Right renal pelvis (tissue), 4 donors: ENCODE measurements around the gene STK11. TPM values are rescaled to one million over a fixed set of nuclear protein-coding genes. Genes with fewer than 3 reads are reported as not detected.

Experiments
- DNase-seq, 4 donors: peaks; one replicate each; pipeline ENCODE4 v3.0.0-alpha.2; 2013; ENCODE audit warnings: low read depth in 4 of 4, low spot score in 3 of 4, missing footprints in 1 of 4
- polyA plus RNA-seq, 4 donors: library from polyadenylated mRNA; unstranded; fragments of 120-200 nt; gene quantifications; one replicate each; pipeline ENCODE4 v1.2.1, GENCODE V29; 2013; ENCODE audit not compliant: insufficient read length in 4 of 4

STK11 gene
- polyA plus RNA-seq, 4 donors, result 50.1 to 65.9 (median 53.3) TPM

DNA sequence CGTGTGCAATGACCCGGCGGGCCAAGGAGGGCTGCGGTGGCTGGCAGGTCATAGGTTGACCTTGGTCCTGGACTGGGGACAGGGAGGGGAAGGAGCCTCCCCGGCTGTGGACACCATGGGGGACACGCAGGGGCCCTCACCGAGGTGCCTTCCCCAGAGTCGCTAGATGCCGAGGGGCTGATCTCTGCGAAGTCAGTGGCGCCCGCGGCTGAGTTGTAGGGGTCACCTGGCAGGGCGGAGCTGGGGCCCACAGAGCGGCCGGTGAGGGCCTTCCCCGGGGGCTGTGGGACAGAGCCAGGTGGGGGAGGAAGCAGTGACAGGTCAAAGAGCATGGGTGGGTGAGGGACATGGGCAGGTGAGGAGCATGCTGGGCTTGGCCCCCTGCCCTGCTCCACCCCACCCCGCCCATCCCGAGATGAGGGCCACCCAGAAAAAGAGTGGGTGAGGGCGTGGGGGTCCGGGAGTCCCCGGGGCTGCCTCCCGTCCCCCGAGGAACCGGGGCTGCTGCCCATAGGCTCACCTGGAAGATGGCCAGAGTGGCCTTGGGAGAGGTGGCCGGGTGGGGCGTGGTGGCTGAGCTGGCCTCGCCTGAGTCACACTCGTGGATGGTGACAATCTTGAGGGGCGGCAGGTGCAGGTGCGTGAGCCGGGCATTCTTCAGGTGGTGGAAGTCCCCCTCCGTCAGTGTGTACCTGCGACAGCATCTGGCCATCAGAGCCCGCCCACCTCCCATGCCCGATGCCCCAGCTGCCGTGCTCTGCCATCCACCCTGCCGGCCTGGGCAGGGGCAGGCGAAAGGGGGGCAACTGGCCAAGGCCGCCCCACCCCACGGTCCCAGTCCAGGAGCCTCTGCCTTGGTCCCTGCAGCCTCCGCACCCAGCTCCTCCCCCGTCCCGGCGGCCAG, 28.7 kb downstream of the STK11 start:
- no peak for DNase-seq

DNA sequence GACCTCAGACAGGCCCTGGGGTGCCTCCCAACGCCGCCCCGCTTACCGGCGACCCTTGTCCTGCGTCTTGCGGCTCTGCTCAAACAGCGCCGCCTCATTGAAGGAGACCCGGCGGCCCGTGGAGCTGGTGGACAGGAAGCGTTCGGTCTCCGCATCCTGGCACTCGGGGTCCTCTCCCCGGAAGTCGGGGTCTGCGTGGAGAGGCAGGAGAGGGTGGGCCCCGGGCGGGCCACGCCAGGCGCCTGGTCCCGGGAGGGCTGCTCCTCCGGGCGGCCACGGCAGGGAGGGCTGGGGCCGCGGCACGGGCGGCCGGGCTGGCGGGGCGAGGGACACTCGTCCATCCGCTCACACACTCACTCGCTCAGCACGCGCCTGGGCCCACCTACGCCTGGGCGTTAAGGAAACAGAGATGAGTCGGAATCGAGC, 29.4 kb downstream of the STK11 start:
- DNase-seq, result no peak

DNA sequence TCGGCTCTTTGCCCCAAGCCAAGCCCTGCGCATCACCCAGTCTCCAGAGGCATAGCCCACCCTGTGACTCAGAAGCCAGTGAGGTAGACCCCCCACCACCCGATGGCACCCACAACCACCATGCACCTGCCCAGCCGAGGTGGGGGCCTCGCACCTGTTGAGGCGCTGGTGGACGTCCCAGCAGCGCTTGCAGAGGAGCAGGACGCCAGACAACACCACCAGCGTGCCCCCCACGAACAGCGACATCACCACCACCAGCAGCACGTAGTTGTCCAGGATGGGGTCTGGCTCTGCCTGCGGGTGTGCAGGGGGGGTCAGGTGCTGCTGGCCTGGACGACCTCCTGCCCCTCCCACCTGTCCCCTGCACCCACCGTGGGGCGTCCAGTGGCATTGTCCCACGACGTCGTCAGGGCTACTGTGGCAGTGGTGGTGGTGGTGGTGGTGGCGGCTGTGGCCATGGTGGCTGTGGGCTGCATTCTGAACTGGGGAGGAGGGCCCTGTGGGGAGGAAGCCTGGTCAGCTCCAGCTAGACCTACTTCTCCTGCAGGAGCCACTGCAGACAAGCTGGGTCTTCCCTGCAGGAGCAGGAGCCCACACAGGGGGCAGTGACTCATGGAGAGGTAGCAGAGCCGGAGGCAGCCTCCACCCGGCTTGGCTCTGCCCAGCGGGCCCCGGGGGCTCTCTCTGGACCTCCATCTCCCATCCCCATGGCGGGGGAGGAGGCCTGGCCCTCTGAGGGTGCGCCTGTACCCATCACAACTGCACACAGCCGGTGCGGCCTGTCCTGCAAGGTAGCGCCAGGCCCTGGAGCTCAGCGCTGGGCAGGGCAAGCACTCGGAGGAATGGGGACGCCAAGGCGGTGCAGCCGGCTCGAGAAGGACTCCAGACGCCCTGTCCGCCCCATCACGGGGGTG, 30.3 kb downstream of the STK11 start:
- DNase-seq, result no peak

DNA sequence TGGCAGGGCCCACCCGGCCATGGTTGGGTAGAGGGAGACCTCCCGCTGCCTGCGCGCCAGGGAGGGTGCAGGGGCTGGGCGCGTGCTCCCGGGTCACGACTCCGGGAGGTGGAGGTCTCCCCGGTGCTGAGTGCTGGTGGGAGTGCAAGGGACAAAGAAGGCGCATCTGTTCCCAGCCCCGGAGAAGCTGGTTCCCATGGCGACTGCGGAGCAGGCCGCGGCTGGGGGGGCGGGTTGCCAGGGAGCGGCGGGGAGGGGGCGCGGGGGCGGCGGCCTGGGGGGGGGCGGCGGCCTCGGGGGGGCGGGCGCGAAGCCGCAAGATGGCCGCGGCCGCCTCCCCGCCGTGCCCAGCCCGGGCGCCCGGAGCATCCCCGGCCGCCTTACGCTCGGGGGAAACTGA, 31.0 kb downstream of the STK11 start:
- no peak for DNase-seq

DNA sequence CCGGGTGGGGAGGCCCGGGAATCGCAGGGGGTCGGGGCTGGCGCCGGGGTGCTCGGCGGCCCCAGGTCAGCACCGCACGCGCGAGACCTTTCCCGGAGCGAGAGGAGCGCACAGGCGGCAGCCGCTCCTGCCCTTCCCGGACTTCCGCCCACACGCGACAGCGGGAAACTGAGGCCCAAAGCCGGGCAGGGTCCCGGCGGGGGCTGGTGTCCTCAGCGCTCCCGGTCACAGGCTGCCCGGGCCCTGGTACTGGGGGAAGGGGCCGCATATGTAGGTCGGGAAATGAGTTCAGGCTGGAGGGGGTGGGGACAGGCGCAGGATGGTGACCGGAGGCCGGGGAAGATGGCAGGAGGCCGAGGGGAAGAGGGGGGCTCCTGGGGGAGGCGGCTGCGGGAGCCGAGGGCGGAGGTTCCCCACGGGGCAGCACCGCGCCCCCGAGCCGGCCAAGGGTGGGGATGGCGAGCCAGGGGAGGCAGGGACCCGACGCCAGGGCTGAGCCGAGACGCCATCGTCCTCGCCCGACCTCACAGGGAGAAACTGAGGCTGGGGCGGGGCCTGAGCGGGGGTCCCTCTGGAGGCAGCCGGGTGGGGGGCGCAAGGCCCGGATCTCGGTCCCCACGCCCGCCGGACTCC, 31.6 kb downstream of the STK11 start:
- DNase-seq, result no peak

DNA sequence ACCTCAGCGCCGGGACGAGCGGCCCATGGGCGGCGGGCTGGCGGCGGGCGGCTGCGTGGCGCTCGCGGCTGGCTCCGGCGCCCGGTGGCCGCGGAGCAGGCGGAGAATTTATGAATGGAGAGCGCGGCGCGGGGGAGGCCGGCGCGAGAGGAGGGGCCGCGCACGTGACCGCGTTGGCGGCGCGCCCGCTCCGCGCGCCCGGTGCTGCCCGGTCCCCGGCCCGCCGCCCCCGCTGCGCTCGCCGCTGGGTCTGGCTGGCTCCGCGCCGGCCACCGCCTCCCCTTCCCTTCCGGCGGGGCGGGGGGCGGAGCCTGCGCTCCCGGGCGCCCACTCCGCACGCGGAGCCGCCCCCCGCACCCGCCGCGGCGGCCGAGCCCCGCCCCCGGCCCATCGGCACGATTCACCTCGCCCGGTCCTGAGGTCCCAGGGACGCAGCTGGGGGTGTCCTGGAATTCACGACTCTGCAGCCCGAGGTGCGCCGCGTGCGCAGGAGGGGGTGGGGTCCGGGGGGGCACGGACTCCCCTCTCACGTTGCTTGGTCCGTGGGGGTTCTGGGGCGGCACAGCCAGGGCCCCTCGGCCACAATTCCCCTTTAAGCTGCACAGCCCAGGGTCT, 32.3 kb downstream of the STK11 start, which contains the start of gene CBARP:
TSS of gene CBARP (minus strand) at position 252 of the 615 bp plus-strand sequence. CDS start 1,905 bp downstream, outside the sequence.
- no peak for DNase-seq

DNA sequence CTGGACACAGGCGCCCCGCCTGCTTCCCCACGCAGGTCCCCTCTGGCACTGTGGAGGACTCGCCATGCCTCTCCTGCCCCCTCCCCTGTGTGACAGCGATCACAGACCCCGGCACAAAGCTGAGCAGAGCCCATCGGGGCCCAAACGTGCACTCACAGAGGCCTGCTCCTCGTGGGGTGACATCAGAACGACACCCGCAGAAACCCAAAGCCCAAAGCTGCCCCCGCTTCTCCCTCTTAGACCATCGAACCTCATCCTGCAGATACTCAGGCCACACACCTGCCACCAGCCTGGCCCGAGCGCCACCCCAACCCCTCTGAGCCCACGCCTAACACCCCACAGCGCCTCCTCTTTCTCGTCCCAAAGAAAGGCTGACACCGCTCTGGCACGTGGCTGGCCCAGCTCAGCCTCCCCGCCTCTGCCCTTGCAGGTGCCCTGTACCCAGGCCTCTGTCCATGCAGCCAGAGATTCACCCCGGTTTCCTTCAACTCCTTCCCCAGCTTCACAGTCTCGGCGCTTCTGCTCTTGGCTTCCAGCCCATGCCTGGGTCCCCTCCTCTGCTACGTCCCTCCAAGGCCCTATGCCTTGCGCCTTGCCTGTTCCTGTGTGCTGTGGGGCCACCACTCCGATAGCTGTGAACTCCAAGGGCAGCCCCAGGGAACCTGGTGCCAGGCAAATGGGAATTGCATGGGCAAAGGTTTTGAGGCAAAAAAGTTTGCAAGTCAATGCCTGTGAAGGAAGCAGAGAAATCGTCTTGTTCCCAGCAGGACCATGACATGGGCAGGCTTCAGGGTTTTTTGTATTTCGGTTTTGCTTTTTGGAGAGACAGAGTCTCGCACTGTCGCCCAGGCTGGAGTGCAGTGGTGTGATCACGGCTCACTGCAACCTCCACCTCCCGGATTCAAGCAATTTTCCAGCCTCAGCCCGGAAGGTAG, 33.1 kb downstream of the STK11 start:
- DNase-seq, result no peak

DNA sequence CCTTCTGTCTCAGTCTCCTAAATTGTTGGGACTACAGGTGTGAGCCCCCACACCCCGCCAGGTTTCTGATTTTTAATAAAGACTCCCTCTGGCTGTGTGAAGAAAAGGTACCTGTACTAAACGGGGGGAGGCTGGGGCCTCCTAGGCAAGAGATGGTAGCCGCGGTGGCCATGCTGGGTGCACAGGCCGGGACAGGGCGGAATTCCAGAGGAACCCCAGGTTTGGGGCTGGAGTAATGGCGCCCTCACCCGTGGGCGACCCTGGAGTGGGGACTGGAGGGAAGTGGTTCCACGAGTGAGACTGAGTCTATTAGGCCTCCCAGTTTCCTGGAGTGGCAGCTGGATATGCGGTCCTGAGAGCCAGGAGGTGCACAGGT, 33.8 kb downstream of the STK11 start:
- no peak for DNase-seq

DNA sequence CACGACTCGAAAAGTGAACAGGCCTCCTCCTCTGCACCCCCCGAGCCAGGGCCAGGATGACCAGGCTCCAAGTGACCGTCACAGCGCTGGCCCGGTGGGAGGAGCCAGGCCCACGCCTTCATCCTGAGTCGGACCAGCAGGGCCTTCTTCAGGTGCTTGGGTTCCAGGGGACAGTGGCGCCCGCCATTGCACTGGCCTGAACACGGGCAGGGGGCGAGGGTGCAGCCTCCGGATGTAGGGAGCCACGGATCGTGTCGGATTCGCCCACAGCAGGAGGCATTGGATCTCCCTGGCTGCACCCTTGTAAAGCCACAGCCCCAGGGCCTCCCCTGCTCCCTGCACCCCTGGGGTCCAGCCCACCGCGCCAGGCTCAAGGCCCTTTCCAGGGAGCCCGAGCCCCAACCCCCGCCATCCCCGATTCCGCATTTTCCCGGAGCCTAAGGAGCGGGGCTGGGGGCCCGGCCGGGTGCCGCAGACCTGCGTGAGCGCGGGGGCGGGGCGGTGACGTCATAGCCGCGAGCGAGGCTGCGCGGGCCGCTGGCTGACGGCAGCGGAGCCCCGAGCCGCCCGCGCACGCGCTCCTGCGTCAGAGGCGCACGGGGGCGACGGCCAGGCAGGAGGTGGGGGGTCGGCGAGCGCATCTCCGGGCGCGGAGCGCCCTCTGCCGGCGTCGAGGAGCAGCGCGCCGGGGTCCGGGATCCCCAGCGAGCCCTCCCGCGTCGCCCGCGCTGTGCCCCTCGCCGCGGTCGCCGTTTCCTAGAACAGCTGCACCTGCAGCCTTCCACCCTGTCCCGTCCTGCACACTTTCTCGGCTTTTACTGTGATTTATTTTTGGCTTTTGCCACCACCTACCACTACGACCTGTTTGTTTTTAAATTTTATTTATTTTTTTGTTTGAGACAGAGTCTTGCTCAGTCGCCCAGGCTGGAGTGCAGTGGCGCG, 34.5 kb downstream of the STK11 start:
- peak in 2 of 4 donors; percentile 80 for DNase-seq

DNA sequence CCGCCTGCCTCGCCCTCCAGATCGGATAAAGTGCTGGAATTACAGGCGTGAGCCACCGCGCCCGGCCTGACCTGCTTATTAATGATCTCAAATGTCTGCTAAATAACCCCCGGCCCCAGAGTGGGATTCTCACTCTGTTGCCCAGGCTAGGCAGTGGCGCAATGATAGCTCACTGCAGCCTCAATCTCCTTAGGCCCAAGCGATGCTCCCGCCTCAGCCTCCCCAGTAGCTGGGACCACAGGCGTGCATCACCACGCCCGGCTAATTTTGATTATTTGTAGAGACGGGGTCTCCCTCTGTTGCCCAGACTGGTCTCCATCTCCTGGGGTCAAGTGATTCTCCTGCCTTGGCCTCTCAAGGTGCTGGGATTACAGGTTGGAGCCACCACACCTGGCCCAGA, 35.3 kb downstream of the STK11 start:
- no peak for DNase-seq

DNA sequence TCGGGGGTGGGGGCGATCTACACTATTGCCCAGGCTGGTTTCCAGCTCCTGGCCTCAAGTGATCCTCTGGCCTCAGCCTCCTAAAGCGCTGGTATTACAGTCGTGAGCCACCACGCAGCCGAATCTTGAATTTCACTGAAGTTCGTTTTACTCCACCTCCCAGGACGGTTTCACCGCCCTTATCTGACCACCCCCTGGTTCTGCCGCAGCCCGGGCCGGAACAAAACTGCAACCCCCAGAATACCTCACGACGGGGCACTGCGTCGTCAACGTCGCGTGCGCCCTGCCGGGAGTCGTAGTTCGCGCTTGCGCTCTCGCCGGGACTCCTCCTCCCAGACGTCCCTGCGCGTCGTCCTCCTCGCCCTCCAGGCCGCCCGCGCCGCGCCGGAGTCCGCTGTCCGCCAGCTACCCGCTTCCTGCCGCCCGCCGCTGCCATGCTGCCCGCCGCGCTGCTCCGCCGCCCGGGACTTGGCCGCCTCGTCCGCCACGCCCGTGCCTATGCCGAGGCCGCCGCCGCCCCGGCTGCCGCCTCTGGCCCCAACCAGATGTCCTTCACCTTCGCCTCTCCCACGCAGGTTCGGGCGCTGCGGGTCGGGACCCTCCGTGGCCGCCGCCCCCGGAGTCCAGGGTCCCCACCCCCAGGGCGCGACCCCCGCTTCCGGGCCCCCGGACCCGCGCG, 36.0 kb downstream of the STK11 start, which contains the start of gene ATP5F1D:
TSS of gene ATP5F1D (plus strand) at position 335 of the 679 bp plus-strand sequence. CDS start at position 435, 100 bp downstream.
- DNase-seq, result peak in 1 of 4 donors; percentile 85

DNA sequence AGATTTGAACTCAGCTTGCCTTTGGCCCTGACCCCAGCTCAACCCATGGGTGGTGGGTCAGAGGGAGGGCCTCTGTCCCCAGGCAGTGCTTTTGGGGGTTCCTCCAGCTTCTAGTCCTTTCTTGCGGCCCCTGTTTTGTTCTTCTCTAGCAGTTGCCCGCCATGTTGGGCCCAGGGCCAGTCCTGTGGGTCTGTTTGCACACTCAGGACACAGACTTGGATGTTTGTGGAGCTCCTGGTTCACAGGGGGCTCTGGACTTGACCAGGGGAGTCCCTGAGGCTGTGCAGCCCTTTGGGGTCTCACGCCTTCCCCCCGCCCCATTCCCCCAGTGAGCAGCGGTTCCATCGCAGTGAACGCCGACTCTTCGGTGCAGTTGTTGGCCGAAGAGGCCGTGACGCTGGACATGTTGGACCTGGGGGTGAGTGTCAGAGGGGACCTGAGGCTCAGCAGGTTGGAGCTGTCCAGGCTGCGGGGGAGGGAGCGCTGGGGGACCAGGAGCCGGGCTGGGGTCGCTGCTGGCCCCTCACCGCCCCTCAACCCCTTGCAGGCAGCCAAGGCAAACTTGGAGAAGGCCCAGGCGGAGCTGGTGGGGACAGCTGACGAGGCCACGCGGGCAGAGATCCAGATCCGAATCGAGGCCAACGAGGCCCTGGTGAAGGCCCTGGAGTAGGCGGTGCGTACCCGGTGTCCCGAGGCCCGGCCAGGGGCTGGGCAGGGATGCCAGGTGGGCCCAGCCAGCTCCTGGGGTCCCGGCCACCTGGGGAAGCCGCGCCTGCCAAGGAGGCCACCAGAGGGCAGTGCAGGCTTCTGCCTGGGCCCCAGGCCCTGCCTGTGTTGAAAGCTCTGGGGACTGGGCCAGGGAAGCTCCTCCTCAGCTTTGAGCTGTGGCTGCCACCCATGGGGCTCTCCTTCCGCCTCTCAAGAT, 38.5 kb downstream of the STK11 start:
- DNase-seq, result no peak

DNA sequence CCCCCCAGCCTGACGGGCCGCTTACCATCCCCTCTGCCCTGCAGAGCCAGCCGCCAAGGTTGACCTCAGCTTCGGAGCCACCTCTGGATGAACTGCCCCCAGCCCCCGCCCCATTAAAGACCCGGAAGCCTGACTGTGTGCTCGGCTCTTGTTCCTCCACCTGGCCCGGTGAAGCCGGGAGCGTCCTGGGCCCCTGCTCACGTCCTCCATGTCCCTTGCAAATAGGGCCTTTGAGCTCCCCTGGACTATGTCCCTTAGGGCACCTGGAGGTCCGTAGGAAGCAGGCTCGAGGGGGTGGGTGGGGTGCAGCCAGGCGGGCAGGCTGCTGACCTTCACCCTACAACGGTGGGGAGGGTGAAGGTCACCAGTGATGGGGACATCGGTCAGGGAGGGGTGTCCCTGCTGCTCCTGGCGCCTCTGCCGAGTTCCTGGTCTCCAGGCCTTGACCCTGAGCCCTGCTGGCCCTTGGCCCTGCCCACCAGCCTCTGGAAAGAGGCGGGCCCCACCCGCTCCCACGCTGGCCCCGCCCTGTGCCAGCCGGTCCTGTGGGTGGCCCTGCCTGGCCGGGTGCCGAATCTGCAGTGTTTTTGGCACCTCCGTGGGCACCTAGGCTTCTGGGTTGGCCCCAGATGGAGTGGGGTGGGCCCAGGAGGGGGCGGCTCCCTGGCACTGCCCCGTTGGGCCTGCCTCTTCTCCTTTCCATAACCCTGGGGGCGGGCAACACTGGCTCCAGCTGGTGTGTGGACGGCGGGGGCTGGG, 39.3 kb downstream of the STK11 start:
- no peak for DNase-seq

DNA sequence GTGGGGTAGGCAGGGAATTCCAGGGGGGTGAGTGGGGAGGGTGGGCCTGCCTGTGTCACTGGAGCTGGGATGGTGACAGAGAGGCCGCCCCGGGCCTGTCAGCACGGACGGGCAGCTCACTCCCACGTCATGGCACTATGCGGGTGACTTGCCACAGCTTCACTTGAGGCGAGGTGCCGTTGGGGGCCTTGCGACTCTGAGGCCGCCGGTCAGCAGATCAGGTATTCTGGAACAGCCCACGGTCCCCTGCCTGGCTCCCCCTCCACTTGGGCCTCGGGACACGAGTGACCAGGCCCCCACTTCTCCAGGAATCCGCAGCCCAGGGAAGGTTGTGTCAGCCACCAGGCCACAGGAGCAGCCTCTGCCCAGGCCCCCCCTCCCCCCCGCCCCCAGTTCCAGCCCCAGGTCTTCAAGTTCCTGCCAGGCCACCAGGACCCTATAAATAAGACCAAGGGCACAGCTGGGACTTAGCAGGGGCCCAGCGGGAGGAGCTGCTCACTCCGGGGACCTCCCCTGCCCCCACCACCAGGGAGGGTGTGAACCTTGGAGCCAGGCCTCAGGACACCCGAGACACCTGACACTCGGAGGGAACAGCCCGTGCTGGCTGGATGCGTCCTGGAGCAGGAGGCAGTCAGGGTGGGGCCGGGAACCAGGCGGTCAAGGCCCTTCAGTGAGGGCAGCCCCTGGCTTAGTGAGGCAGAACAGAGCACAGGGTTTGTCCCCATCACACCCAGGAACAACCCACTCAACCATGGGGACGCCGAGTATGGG, 40.1 kb downstream of the STK11 start:
- DNase-seq, result no peak
